ENCODE data around the gene PLCL2. TPM values are rescaled to one million over a fixed set of nuclear protein-coding genes. Genes with fewer than 3 reads are reported as not detected.

PLCL2 gene
- total RNA-seq, 1 experiment from 2014 or later: 32.1 TPM

DNA sequence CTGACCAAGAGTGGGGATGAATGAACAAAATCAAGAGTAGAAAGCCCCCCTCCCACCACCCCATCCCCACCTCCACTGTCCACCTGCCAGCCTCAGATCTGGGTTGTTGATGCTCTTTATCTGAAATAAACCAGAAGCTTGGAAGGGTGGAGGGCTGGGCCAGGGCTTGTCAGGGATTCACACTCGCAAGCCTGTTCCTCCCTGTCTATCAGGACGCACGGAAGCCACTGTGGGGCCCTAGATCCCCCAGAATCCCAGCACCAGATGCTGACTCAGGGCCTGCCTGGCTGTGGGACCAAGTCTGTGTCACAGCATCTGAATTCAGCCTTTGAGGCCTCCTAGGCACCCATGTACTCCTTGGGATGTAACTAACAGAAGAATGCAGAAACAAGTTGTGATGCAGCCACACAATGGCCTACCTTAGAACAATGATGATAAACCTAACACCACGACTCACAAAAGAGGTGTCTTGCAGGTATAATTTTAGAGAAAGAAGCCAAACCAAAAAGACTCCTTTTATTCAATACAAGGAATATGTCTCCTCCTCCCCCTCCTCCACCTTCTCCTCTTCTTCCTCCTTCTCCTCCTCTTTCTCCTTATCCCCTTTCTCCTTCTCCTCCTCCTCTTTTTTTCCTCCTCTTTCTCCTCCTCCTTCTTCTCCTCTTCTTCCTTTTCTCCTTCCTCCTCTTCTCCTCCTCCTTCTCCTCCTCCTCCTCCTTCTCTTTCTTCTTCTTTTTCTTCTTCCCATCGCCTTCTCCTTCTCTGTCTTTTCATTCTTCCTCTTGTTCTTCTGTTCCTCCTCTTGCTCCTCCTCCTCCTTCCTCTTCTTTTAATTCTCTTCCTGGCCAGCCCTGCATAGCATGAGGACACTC lies 234.7 kb downstream of the PLCL2 start:
- peaks cover 4 to 10% (median 4%) of the 10 kb centered on the region in 3 experiments; a peak in 4 of 7 replicates for H3K36me3 Mint-ChIP-seq (ENCODE audit: insufficient read depth in 1 of 3, low read depth in 3 of 3)
- H3K18ac ChIP-seq (ENCODE audit: insufficient read length, low read depth, low read length): no peak overlapping the region
- no peak for DNase-seq
- H3T11ph ChIP-seq (ENCODE audit: low read length): no peak overlapping the region
- H4K20me1 ChIP-seq (ENCODE audit: control insufficient read depth, insufficient read depth, insufficient read length): no peaks in the 10 kb centered on the region
- no peak overlapping the region for H3K27ac ChIP-seq (ENCODE audit: insufficient read length, low read depth, low read length)
- H4K8ac ChIP-seq (replicated peaks; ENCODE audit: insufficient read length, low read depth, low read length): no peak overlapping the region
- no peaks in the 10 kb centered on the region for H3K4me1 ChIP-seq (ENCODE audit: insufficient read depth, low read length)
- H3K27me3 ChIP-seq (ENCODE audit: insufficient read depth, low read length): no peaks in the 10 kb centered on the region
- no peaks in the 10 kb centered on the region for H3K79me2 ChIP-seq (ENCODE audit: insufficient read depth, low read length)
- no peaks in the 10 kb centered on the region for H3K23me2 ChIP-seq (ENCODE audit: insufficient read length, low read depth, low read length, poor library complexity, severe bottlenecking)
- H3K27me3 Mint-ChIP-seq (ENCODE audit: low read depth): peaks cover 2% of the 10 kb centered on the region; the same call in 1 of the 2 replicates
- no peak overlapping the region for H2AFZ ChIP-seq (ENCODE audit: low read length)
- no peaks in the 10 kb centered on the region for H3K4me1 Mint-ChIP-seq
- H3K4me2 ChIP-seq (ENCODE audit: insufficient read depth, insufficient read length, low read length): no peak overlapping the region
- TF ChIP-seq, protein P1, sequence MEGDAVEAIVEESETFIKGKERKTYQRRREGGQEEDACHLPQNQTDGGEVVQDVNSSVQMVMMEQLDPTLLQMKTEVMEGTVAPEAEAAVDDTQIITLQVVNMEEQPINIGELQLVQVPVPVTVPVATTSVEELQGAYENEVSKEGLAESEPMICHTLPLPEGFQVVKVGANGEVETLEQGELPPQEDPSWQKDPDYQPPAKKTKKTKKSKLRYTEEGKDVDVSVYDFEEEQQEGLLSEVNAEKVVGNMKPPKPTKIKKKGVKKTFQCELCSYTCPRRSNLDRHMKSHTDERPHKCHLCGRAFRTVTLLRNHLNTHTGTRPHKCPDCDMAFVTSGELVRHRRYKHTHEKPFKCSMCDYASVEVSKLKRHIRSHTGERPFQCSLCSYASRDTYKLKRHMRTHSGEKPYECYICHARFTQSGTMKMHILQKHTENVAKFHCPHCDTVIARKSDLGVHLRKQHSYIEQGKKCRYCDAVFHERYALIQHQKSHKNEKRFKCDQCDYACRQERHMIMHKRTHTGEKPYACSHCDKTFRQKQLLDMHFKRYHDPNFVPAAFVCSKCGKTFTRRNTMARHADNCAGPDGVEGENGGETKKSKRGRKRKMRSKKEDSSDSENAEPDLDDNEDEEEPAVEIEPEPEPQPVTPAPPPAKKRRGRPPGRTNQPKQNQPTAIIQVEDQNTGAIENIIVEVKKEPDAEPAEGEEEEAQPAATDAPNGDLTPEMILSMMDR (conservative IDR thresholded peaks at IDR 0.05): no peak
- WGBS (ENCODE audit: extremely low coverage, insufficient read length, low lambda C conversion rate): no CpG with 5 or more reads among the region's 5 CpGs
- H3K4ac ChIP-seq (ENCODE audit: low read depth, low read length): no peak overlapping the region
- H2BK20ac ChIP-seq (ENCODE audit: low read depth, low read length, poor library complexity, severe bottlenecking): no peak overlapping the region
- no peaks in the 10 kb centered on the region for H3K9me3 ChIP-seq (ENCODE audit: control insufficient read depth, low read depth, low read length)
- H2BK12ac ChIP-seq (ENCODE audit: insufficient read length, low read depth, low read length): no peak overlapping the region
- no peak overlapping the region for H3K14ac ChIP-seq (ENCODE audit: insufficient read depth, low read length)
- no peak overlapping the region for H4K5ac ChIP-seq (ENCODE audit: insufficient read length, low read depth, low read length)
- H3K27ac Mint-ChIP-seq: no peak overlapping the region; a peak in 2 of 7 replicates
- no peaks in the 10 kb centered on the region for H3K79me1 ChIP-seq (ENCODE audit: insufficient read depth, low read depth, low read length, poor library complexity, severe bottlenecking)
- no peak overlapping the region for H2BK120ac ChIP-seq (ENCODE audit: low read depth, low read length, poor library complexity, severe bottlenecking)
- H3K56ac ChIP-seq (ENCODE audit: insufficient read length, low read depth, low read length): no peak overlapping the region
- H3K9ac ChIP-seq (ENCODE audit: extremely low read depth, insufficient read length, low read length): no peak overlapping the region
- no peak overlapping the region for H3K4me3 Mint-ChIP-seq
- H2BK5ac ChIP-seq (ENCODE audit: insufficient read length, low read length): no peak overlapping the region
- H3K23ac ChIP-seq (ENCODE audit: insufficient read length, low read depth, low read length): no peak overlapping the region
- H4K91ac ChIP-seq (ENCODE audit: insufficient read length, low read depth, low read length): no peak overlapping the region
- no peak overlapping the region for H2BK15ac ChIP-seq (ENCODE audit: low read depth, low read length)
- peaks cover 5 to 9% of the 10 kb centered on the region in 2 experiments; a peak in 4 of 5 replicates for H3K9me3 Mint-ChIP-seq
- no peak overlapping the region for H2AK5ac ChIP-seq (ENCODE audit: insufficient read length, low read length)
